ENCODE data around the gene TRPM3.

Gene TRPM3

DNA sequence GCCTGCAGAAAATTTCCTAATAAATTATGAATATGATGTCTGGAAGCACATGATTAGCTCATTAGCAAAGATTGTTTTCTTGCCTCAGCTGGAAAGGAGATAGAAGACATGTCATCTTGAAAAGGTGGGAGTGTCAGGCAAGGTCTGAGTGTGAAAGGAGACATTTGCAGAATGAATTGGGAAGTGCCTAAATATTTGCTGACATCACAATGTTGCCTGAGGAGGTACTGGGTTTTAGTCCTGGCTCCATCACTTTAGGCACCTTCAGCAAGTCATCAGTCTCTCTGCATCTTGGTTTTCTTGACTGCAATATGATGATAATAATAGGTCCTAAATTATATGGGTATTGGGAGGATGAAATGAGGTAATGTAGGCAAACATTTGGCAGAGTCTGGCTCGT is 140.1 kb downstream of the TRPM3 start:
- TF ChIP-seq, protein P1, sequence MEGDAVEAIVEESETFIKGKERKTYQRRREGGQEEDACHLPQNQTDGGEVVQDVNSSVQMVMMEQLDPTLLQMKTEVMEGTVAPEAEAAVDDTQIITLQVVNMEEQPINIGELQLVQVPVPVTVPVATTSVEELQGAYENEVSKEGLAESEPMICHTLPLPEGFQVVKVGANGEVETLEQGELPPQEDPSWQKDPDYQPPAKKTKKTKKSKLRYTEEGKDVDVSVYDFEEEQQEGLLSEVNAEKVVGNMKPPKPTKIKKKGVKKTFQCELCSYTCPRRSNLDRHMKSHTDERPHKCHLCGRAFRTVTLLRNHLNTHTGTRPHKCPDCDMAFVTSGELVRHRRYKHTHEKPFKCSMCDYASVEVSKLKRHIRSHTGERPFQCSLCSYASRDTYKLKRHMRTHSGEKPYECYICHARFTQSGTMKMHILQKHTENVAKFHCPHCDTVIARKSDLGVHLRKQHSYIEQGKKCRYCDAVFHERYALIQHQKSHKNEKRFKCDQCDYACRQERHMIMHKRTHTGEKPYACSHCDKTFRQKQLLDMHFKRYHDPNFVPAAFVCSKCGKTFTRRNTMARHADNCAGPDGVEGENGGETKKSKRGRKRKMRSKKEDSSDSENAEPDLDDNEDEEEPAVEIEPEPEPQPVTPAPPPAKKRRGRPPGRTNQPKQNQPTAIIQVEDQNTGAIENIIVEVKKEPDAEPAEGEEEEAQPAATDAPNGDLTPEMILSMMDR (IDR thresholded peaks at IDR 0.05; ENCODE audit: low read depth, low read length) = no peak
- TF ChIP-seq EZH2phosphoT487 (IDR thresholded peaks at IDR 0.05; ENCODE audit: low read depth) = no peak
- Histone ChIP-seq H3K4me2 (ENCODE audit: low read length) (no peak overlapping the region), H3K9ac (ENCODE audit: low read length) (no peak overlapping the region)

DNA sequence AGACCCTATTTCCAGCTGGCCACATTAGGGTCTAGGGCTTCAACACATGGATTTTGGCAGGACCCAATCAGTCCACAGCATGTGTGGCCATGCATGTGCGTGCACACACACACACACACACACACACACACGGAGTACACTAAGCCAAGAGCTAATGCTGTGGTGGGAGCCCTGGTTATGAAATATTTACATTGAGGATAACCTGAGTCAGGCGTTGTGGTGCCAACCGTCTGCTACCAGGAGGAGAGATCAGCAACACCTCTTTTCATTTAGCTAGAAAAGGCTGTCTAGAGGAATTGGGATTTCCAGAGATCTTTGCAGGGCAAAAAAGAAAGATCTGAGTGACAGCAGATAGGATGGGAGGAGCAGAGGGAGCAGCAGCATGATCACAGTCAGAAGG is 141.5 kb downstream of the TRPM3 start:
- H4K20me1 ChIP-seq (ENCODE audit: insufficient read depth, low read length) = no peaks in the 10 kb centered on the region
- H3K4me1 ChIP-seq (ENCODE audit: low read length) = no peaks in the 10 kb centered on the region
- no peaks in the 10 kb centered on the region for H3K36me3 ChIP-seq (replicated peaks; ENCODE audit: low read depth, low read length)
- no peaks in the 10 kb centered on the region for H3K27me3 ChIP-seq (ENCODE audit: low read depth, low read length)
- H3K4me3 ChIP-seq (ENCODE audit: low read length) = no peak overlapping the region
- no peak for TF ChIP-seq EZH2phosphoT487 (IDR thresholded peaks at IDR 0.05; ENCODE audit: low read depth)
- TF ChIP-seq, protein P1 (IDR thresholded peaks at IDR 0.05; ENCODE audit: low read depth, low read length) = no peak
- no peak overlapping the region for H3K4me2 ChIP-seq (ENCODE audit: low read length)
- no peak overlapping the region for H3K9ac ChIP-seq (ENCODE audit: low read length)
- no peaks in the 10 kb centered on the region for H3K79me2 ChIP-seq (ENCODE audit: low read length)
- H2AFZ ChIP-seq (ENCODE audit: low read depth, low read length) = no peak overlapping the region
- no peak overlapping the region for H3K27ac ChIP-seq (ENCODE audit: low read length)
- no peaks in the 10 kb centered on the region for H3K9me3 ChIP-seq (ENCODE audit: insufficient read depth, low read length)

More for the DNA sequence above, 140.1 kb downstream of the TRPM3 start:
- Histone ChIP-seq H3K27me3 (ENCODE audit: low read depth, low read length) (no peaks in the 10 kb centered on the region), H4K20me1 (ENCODE audit: insufficient read depth, low read length) (no peaks in the 10 kb centered on the region), H3K36me3 (replicated peaks; ENCODE audit: low read depth, low read length) (no peaks in the 10 kb centered on the region), H3K4me1 (ENCODE audit: low read length) (no peaks in the 10 kb centered on the region), H3K4me3 (ENCODE audit: low read length) (no peak overlapping the region), H3K27ac (ENCODE audit: low read length) (no peak overlapping the region), H3K79me2 (ENCODE audit: low read length) (no peaks in the 10 kb centered on the region), H2AFZ (ENCODE audit: low read depth, low read length) (no peak overlapping the region), H3K9me3 (ENCODE audit: insufficient read depth, low read length) (no peaks in the 10 kb centered on the region)

DNA sequence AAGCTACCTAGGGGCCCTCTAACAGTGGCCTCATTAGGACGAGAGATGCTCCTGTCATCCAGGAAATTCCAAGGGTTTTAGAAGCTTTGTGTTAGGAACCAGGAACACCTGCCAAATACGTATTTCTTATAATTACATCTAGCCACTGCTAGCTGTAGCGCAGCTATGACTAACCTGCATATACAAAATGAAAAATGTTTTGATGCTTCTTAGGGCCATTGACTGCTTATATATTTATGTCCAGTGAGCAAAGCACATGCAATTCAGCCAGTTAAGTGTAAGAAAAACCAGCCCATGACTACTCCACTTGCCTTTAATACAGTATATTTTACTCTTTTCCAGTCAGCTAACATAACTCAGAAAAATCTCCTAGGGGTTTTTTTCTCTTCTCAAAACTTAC is 143.3 kb downstream of the TRPM3 start:
- Histone ChIP-seq H3K4me3 (ENCODE audit: low read length) (no peak overlapping the region), H3K9me3 (ENCODE audit: insufficient read depth, low read length) (no peaks in the 10 kb centered on the region), H4K20me1 (ENCODE audit: insufficient read depth, low read length) (no peaks in the 10 kb centered on the region), H3K27me3 (ENCODE audit: low read depth, low read length) (no peaks in the 10 kb centered on the region), H3K9ac (ENCODE audit: low read length) (no peak overlapping the region), H3K36me3 (replicated peaks; ENCODE audit: low read depth, low read length) (no peaks in the 10 kb centered on the region), H3K27ac (ENCODE audit: low read length) (no peak overlapping the region), H3K4me1 (ENCODE audit: low read length) (no peaks in the 10 kb centered on the region), H2AFZ (ENCODE audit: low read depth, low read length) (no peak overlapping the region), H3K79me2 (ENCODE audit: low read length) (no peaks in the 10 kb centered on the region), H3K4me2 (ENCODE audit: low read length) (no peak overlapping the region)
- TF ChIP-seq EZH2phosphoT487 (IDR thresholded peaks at IDR 0.05; ENCODE audit: low read depth) = no peak
- TF ChIP-seq, protein P1 (IDR thresholded peaks at IDR 0.05; ENCODE audit: low read depth, low read length) = no peak

DNA sequence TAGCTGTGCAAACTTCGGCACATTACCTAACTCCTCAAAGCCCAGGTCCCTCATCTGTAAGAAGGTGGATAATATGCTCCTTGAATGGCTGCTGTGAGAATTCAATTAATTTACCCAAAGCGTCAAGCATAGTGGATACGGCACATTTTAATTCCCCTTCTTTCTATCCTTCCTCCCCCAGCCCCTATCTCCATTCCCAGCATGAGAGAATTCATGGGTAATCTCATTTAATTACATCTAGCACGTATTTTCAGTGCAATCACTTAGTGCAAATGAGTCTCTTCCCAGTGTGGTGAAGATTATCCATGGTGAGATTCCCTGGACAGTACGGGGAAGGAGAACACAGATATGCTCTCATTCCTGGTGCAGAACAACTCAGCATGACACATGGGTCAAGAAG is 145.6 kb downstream of the TRPM3 start:
- Histone ChIP-seq H3K4me1 (ENCODE audit: low read length) (no peaks in the 10 kb centered on the region), H3K36me3 (replicated peaks; ENCODE audit: low read depth, low read length) (no peaks in the 10 kb centered on the region), H3K4me2 (ENCODE audit: low read length) (no peak overlapping the region), H4K20me1 (ENCODE audit: insufficient read depth, low read length) (no peaks in the 10 kb centered on the region), H3K27ac (ENCODE audit: low read length) (no peak overlapping the region), H2AFZ (ENCODE audit: low read depth, low read length) (no peak overlapping the region), H3K9ac (ENCODE audit: low read length) (no peak overlapping the region), H3K79me2 (ENCODE audit: low read length) (no peaks in the 10 kb centered on the region), H3K27me3 (ENCODE audit: low read depth, low read length) (no peaks in the 10 kb centered on the region), H3K9me3 (ENCODE audit: insufficient read depth, low read length) (no peaks in the 10 kb centered on the region), H3K4me3 (ENCODE audit: low read length) (no peak overlapping the region)
- TF ChIP-seq, protein P1 (IDR thresholded peaks at IDR 0.05; ENCODE audit: low read depth, low read length) = no peak
- no peak for TF ChIP-seq EZH2phosphoT487 (IDR thresholded peaks at IDR 0.05; ENCODE audit: low read depth)

Data from OCI-LY3 (cell line).